ENCODE measurements around the gene TAF5. TPM values are rescaled to one million over a fixed set of nuclear protein-coding genes. Genes with fewer than 3 reads are reported as not detected.

Gene TAF5
- total and polyA plus RNA-seq, 10 of the 15 experiments (the other 5 are each of a cell fraction or from before 2014, with no cell fraction given): 3.7 to 9.2 (median 7.3) TPM

- TF ChIP-seq SREBF2 (IDR thresholded peaks at IDR 0.05; ENCODE audit: low read length) (no peak), TBL1XR1 (IDR thresholded peaks at IDR 0.05; ENCODE audit: low read depth, low read length) (no peak), EP300 (IDR thresholded peaks at IDR 0.05; ENCODE audit: borderline replicate concordance in 1 of 2, control insufficient read depth in 1 of 2, low read depth in 2 of 2, low read length in 2 of 2) (no peak), NFYB (IDR thresholded peaks at IDR 0.05; ENCODE audit: insufficient read depth, low read depth, low read length) (no peak), CTCF (IDR thresholded peaks at IDR 0.05 in 2 of 3, conservative IDR thresholded peaks at IDR 0.05 in 1 of 3; ENCODE audit: control insufficient read depth in 2 of 3, extremely low read depth in 1 of 3, insufficient read depth in 1 of 3, low read depth in 3 of 3, low read length in 3 of 3) (no peak), BCL11A (IDR thresholded peaks at IDR 0.05; ENCODE audit: low read depth, low read length) (no peak), GATAD2B (conservative IDR thresholded peaks at IDR 0.05; ENCODE audit: low read depth) (no peak), BHLHE40 (IDR thresholded peaks at IDR 0.05; ENCODE audit: borderline replicate concordance in 1 of 2, low read depth in 2 of 2, low read length in 1 of 2) (no peak), SP1 (IDR thresholded peaks at IDR 0.05; ENCODE audit: low read depth, low read length) (no peak), ZBTB33 (IDR thresholded peaks at IDR 0.05) (no peak)
Measured at GRCh38 chr10:103374263-103374662, 6.5 kb downstream of the TAF5 start (continued).
